Fibroblast of the aortic adventitia (primary cell): ENCODE data around the gene GUCY1A2. TPM values are rescaled to one million over a fixed set of nuclear protein-coding genes. Genes with fewer than 3 reads are reported as not detected.
A peak's percentile ranks its signal among the peaks of the same experiment; 100 is the strongest.
"Not testable (repeated sequence)": the region's sequence is repeated elsewhere in the genome, so short reads cannot be mapped to it uniquely, and the experiment has no call there.

Experiments
- DNase-seq: peaks from one replicate; pipeline ENCODE4 v3.0.0-alpha.2; 2010; ENCODE audit warnings: low read depth
- H3K4me3 ChIP-seq: 2 replicates; pipeline ENCODE4 v1.5.1; 2011; ENCODE audit warnings: low read depth, mild to moderate bottlenecking, control low read depth, low read length, moderate library complexity
- CTCF ChIP-seq: IDR thresholded peaks from 2 replicates; pipeline ENCODE4 v1.5.1; 2011; ENCODE audit warnings: mild to moderate bottlenecking, low read length, control low read depth, inconsistent platforms; ENCODE audit not compliant: insufficient read depth
- total RNA-seq: library from RNA; depleted of rRNA; stranded (reverse); fragments of >200 nt; gene quantifications from 2 replicates; pipeline ENCODE4 v1.2.3, GENCODE V29; 2012; ENCODE audit warnings: low replicate concordance

The GUCY1A2 gene
- total RNA-seq, 1 donor = 1.1 TPM

GRCh38 chr11:106785913-106786650, 232.2 kb downstream of the GUCY1A2 start:
- no peak for TF ChIP-seq CTCF
- no peak overlapping the region for H3K4me3 ChIP-seq
- peak; percentile 23 for DNase-seq

- not testable (repeated sequence) for H3K4me3 ChIP-seq, DNase-seq
Measured at GRCh38 chr11:106777302-106777701, 241.0 kb downstream of the GUCY1A2 start.

DNA sequence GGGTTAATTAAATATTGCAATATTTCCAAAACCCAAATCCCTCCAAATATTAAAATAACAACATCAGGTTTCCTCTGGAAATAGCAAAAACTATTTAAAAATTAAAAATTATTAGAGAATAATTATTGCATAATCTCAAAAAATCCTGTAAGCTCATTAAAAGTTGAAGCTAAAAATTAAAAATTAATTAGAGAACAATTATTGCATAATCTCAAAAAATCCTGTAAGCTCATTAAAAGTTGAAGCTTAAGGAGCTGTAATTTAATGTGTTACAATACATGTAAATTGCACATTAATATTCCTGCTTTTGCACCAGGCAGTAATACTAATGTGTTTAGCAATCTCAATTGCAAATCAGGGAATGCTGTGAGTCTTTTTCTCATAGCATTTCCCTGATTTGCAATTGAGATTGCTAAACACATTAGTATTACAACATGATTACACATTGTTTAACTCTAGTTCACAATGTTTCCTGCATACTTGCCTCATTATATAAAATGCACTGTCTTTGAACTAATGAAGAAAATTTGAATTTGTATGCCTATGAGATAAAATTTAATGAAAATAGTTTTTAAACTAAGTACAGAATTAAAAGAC, 247.7 kb downstream of the GUCY1A2 start:
- DNase-seq = no peak
- TF ChIP-seq CTCF = no peak
- H3K4me3 ChIP-seq = no peak overlapping the region

- H3K4me3 ChIP-seq = no peak overlapping the region
- TF ChIP-seq CTCF = no peak
- no peak for DNase-seq
Measured at GRCh38 chr11:106765469-106766258, 252.6 kb downstream of the GUCY1A2 start.

DNA sequence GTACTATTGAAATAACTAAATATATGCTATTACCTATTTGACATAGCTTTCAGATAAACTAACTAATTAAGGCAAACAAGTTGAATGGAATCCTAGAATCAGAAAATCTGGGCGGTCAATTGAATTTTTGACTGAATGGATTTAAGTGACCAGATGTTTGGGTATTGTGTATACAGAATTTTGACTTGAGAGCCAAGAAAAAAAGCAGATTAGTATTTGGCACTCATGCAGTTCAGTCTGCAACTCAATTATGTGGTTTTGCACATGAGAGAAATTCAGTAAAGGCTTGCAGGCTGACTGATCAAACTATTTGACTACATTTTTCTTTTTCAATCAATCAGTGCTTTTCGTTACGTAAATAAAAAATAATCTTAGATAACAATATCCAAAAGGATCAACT, 254.8 kb downstream of the GUCY1A2 start:
- DNase-seq = no peak
- TF ChIP-seq CTCF = no peak
- H3K4me3 ChIP-seq = no peak overlapping the region

GRCh38 chr11:106761745-106762144, 256.5 kb downstream of the GUCY1A2 start:
- no peak for TF ChIP-seq CTCF
- no peak overlapping the region for H3K4me3 ChIP-seq
- DNase-seq = no peak

- H3K4me3 ChIP-seq = no peak overlapping the region
- no peak for TF ChIP-seq CTCF
- no peak for DNase-seq
Measured at GRCh38 chr11:106761240-106761639, 257.0 kb downstream of the GUCY1A2 start.
